ENCODE data around the gene ZNF132.

Gene ZNF132

DNA sequence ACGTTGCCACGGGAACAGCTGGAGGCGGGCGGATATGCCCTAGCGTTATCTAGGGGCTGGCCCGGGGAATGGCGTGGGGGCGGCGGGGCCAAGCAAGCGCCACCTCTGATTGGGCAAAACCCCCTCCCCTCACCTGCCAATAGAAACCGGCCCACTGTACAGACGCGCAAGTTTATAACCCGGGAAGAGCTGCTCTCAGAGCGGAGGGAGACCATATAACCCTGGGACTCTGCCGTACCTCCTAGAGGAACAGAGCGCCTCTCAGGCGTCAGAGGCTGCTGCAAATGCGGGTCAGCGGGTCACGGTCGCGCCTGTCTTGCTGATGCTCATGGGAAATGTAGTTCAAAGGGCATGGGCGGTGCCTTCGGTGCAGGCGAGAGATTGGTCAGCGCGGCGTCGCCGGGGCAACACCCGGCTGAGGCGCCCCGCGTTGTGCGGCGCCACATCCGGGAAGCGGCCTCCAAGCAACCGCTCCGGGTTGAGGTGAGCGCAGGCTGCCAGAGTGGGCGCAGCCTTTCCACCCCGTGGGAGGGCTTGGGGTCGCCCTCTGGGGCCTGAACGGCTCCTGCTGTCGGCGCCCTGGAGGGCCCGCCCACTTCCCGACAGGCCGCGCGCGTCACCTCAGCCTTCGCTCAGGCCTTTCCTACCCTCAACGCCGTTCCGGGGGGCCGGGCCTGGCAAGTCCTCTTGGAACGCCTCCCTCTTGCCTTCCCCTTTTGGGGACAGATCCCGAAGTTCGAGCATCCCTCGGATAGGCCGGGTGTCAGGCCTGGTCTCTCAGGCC lies 36.0 kb upstream of the ZNF132 start, which contains the start of gene ZNF446 (continued):
- peak; percentile 89 for TF ChIP-seq KLF1 (tag by site-specific recombination; IDR thresholded peaks at IDR 0.05)
- no peak for TF ChIP-seq ZNF48 (tag by site-specific recombination; IDR thresholded peaks at IDR 0.05)
- TF ChIP-seq ZNF658 (tag by site-specific recombination; IDR thresholded peaks at IDR 0.05): no peak
- TF ChIP-seq ZNF350 (tag by site-specific recombination; IDR thresholded peaks at IDR 0.05): no peak
- no peak for TF ChIP-seq ZNF514 (tag by site-specific recombination; IDR thresholded peaks at IDR 0.05)
- TF ChIP-seq RBAK (tag by site-specific recombination; IDR thresholded peaks at IDR 0.05): no peak
- TF ChIP-seq ZNF501 (tag by site-specific recombination; IDR thresholded peaks at IDR 0.05): peak; percentile 57; the same call in 1 of the 2 replicates
- TF ChIP-seq BCL11A (tag by site-specific recombination; IDR thresholded peaks at IDR 0.05; ENCODE audit: low read depth): no peak
- TF ChIP-seq IKZF3 (tag by site-specific recombination; IDR thresholded peaks at IDR 0.05): no peak
- no peak for TF ChIP-seq ZNF292 (tag by site-specific recombination; IDR thresholded peaks at IDR 0.05; ENCODE audit: borderline replicate concordance, low read depth)
- TF ChIP-seq TRIM28 (IDR thresholded peaks at IDR 0.05; ENCODE audit: borderline replicate concordance, low read length): no peak
- TF ChIP-seq ZNF530 (tag by site-specific recombination; IDR thresholded peaks at IDR 0.05; ENCODE audit: low read depth): no peak
- peak; percentile 92 for TF ChIP-seq PRDM10 (tag by site-specific recombination; IDR thresholded peaks at IDR 0.05)
- TF ChIP-seq ZSCAN18 (tag by site-specific recombination; IDR thresholded peaks at IDR 0.05): no peak
- no peak for TF ChIP-seq ZSCAN4 (tag by site-specific recombination; IDR thresholded peaks at IDR 0.05)
- no peak for TF ChIP-seq ZNF280C (tag by site-specific recombination; IDR thresholded peaks at IDR 0.05)
- no peak for TF ChIP-seq ZFP3 (tag by site-specific recombination; IDR thresholded peaks at IDR 0.05; ENCODE audit: low read depth)
- no peak for TF ChIP-seq ZNF785 (tag by site-specific recombination; IDR thresholded peaks at IDR 0.05)
